KMS-11 (cell line): Measurements from ENCODE around the gene DDX53.

Experiments
- H2AFZ ChIP-seq: fragments of 200-600 bp; sonication (generic); 2 replicates; pipeline ENCODE4 v1.6.1; 2016; ENCODE audit warnings: antibody characterized with exemption, mixed run types, low read depth
- H3K27ac ChIP-seq: fragments of 200-600 bp; sonication (generic); 2 replicates; pipeline ENCODE4 v1.6.1; 2016; ENCODE audit warnings: mild to moderate bottlenecking, mixed run types
- H3K27me3 ChIP-seq: fragments of 200-600 bp; sonication (generic); 2 replicates; pipeline ENCODE4 v1.6.1; 2017; ENCODE audit warnings: mild to moderate bottlenecking, low read depth, mixed run types, moderate library complexity; ENCODE audit not compliant: insufficient read depth
- H3K36me3 ChIP-seq: fragments of 200-600 bp; sonication (generic); 2 replicates; pipeline ENCODE4 v1.6.1; 2017; ENCODE audit warnings: mild to moderate bottlenecking, mixed run types; ENCODE audit not compliant: insufficient read depth
- H3K4me1 ChIP-seq: fragments of 200-600 bp; sonication (generic); 2 replicates; pipeline ENCODE4 v1.6.1; 2016; ENCODE audit warnings: mild to moderate bottlenecking, low read depth, mixed run types; ENCODE audit not compliant: poor library complexity, severe bottlenecking
- H3K4me2 ChIP-seq: fragments of 200-600 bp; sonication (generic); 2 replicates; pipeline ENCODE4 v1.7.0; 2016; ENCODE audit warnings: mild to moderate bottlenecking, mixed run types
- H3K4me3 ChIP-seq: fragments of 200-600 bp; sonication (generic); IDR thresholded peaks from 2 replicates; pipeline ENCODE4 v1.6.1; 2017; ENCODE audit warnings: low read depth, low read length, mixed read lengths; ENCODE audit not compliant: insufficient read depth
- H3K79me2 ChIP-seq: fragments of 200-600 bp; sonication (generic); 2 replicates; pipeline ENCODE4 v1.6.1; 2016; ENCODE audit warnings: low read depth, mixed run types; ENCODE audit not compliant: insufficient read depth
- H3K9ac ChIP-seq: fragments of 200-600 bp; sonication (generic); 2 replicates; pipeline ENCODE4 v1.6.1; 2016; ENCODE audit warnings: mild to moderate bottlenecking, mixed run types
- H4K20me1 ChIP-seq: fragments of 200-600 bp; sonication (generic); 2 replicates; pipeline ENCODE4 v1.6.1; 2016; ENCODE audit warnings: mild to moderate bottlenecking, mixed run types; ENCODE audit not compliant: insufficient read depth
- TF ChIP-seq, protein P1 (sequence below): fragments of 200-600 bp; sonication (generic); conservative IDR thresholded peaks from 2 replicates; pipeline ENCODE4 v1.6.1; 2017; ENCODE audit warnings: low read depth, mild to moderate bottlenecking, antibody characterized with exemption, low read length, moderate library complexity, mixed read lengths

The DDX53 gene

DNA sequence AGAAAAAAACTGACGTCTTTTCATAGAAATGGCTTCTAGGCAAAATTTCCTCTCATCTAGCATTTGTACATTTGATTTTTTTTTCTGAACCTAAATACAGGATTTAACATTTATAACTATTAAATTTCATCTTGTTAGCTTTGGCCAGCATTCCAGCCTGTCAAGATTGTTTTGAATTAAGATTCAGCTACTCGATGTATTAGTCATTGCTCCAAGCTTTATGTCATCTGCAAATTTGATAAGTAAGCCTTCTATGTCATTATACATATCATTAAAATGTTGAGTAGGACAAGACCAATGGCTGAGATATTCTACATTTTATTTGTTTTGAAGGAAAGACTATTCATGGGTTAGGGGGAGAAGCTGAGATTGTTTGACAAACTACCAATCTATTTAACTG is 46.7 kb downstream of the DDX53 start:
- no peaks in the 10 kb centered on the region for H3K79me2 ChIP-seq
- no peak overlapping the region for H3K4me2 ChIP-seq
- H2AFZ ChIP-seq: no peak overlapping the region
- no peak overlapping the region for H3K27ac ChIP-seq
- TF ChIP-seq, protein P1, sequence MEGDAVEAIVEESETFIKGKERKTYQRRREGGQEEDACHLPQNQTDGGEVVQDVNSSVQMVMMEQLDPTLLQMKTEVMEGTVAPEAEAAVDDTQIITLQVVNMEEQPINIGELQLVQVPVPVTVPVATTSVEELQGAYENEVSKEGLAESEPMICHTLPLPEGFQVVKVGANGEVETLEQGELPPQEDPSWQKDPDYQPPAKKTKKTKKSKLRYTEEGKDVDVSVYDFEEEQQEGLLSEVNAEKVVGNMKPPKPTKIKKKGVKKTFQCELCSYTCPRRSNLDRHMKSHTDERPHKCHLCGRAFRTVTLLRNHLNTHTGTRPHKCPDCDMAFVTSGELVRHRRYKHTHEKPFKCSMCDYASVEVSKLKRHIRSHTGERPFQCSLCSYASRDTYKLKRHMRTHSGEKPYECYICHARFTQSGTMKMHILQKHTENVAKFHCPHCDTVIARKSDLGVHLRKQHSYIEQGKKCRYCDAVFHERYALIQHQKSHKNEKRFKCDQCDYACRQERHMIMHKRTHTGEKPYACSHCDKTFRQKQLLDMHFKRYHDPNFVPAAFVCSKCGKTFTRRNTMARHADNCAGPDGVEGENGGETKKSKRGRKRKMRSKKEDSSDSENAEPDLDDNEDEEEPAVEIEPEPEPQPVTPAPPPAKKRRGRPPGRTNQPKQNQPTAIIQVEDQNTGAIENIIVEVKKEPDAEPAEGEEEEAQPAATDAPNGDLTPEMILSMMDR: no peak
- H4K20me1 ChIP-seq: no peaks in the 10 kb centered on the region
- H3K36me3 ChIP-seq: no peaks in the 10 kb centered on the region
- H3K9ac ChIP-seq: no peak overlapping the region
- H3K4me3 ChIP-seq: no peak overlapping the region
- no peaks in the 10 kb centered on the region for H3K4me1 ChIP-seq
- no peaks in the 10 kb centered on the region for H3K27me3 ChIP-seq

DNA sequence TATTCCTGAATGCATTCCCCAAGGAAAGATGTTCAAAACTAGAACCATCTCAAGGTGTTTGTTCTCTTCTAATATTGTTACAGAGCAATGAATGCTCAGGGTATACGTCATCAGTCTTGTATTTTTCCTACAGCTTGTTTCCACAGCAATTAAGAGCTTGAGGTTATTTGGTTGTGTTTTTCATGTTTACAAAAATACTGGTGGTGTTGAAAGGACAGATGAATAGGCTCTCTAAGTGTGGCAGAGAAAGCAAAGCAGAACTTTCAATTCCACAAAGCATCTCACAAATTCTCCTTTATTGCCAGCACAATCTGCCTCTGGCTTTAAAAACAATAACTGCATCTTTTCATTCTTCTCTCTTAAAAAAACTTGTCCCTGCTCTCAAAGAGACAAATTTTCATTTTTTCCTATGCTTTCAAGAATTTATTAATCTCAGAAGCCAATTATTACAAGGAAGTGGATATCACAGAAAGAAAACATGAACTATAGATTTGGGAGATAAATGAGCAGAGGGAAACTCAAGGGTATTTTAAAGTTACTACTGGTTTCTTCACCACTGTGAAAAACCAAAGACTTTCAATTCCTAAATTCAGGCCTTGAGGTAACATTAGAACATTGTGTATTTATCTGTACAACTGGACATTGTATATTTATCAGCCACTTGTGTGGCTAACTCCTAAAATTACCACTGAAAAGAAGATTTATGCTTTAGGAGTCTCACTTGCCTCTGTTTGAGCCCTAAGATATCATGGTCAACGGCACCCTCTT is 49.2 kb downstream of the DDX53 start:
- Histone ChIP-seq H4K20me1 (no peaks in the 10 kb centered on the region), H3K4me2 (no peak overlapping the region), H3K27me3 (no peaks in the 10 kb centered on the region), H2AFZ (no peak overlapping the region), H3K79me2 (no peaks in the 10 kb centered on the region), H3K4me1 (no peaks in the 10 kb centered on the region), H3K27ac (no peak overlapping the region), H3K9ac (no peak overlapping the region), H3K4me3 (no peak overlapping the region), H3K36me3 (no peaks in the 10 kb centered on the region)
- TF ChIP-seq, protein P1: no peak

DNA sequence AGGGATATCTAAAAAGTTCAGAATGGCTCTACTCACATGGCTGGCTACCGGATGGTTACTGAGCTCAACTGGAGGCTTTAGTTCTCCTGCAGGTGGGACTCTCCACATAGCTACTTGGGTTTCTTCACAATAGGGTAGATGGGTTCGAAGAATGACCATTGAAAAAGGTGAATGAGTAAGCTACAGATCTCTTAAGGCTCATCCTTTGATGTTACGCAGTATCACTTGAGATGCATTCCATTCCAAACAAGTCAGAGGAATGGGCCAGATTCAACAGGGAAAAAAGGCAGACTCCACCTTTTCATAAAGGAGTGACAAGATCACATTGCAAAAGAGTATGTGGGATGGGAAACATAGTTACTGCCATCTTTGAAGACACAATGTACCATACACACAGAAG is 52.6 kb downstream of the DDX53 start:
- H2AFZ ChIP-seq: no peak overlapping the region
- H3K9ac ChIP-seq: no peak overlapping the region
- no peaks in the 10 kb centered on the region for H3K27me3 ChIP-seq
- H3K4me2 ChIP-seq: no peak overlapping the region
- H4K20me1 ChIP-seq: no peaks in the 10 kb centered on the region
- no peaks in the 10 kb centered on the region for H3K4me1 ChIP-seq
- no peak overlapping the region for H3K4me3 ChIP-seq
- TF ChIP-seq, protein P1: no peak
- H3K27ac ChIP-seq: no peak overlapping the region
- H3K79me2 ChIP-seq: no peaks in the 10 kb centered on the region
- H3K36me3 ChIP-seq: no peaks in the 10 kb centered on the region
